ENCODE data around the gene C2orf81.
A peak's percentile ranks its signal among the peaks of the same experiment; 100 is the strongest.

The C2orf81 gene

GRCh38 chr2:74424139-74424992 is 2.9 kb upstream of the C2orf81 start:
- no peak overlapping the region for H3K4me3 ChIP-seq (ENCODE audit: low read depth, low read length)

GRCh38 chr2:74423231-74424095 is 2.0 kb upstream of the C2orf81 start:
- no peak overlapping the region for H3K4me3 ChIP-seq (ENCODE audit: low read depth, low read length)

GRCh38 chr2:74420443-74421103 is 846 bp downstream of the C2orf81 start:
- H3K4me3 ChIP-seq (ENCODE audit: low read depth, low read length) = peak overlapping the region; percentile 47

GRCh38 chr2:74420006-74420405 is 1.4 kb downstream of the C2orf81 start:
- no peak overlapping the region for H3K4me3 ChIP-seq (ENCODE audit: low read depth, low read length)

GRCh38 chr2:74419345-74419744 is 2.1 kb downstream of the C2orf81 start:
- no peak overlapping the region for H3K4me3 ChIP-seq (ENCODE audit: low read depth, low read length)

GRCh38 chr2:74418312-74418711 is 3.1 kb downstream of the C2orf81 start:
- H3K4me3 ChIP-seq (ENCODE audit: low read depth, low read length) = no peak overlapping the region

GRCh38 chr2:74417763-74418162 is 3.7 kb downstream of the C2orf81 start:
- H3K4me3 ChIP-seq (ENCODE audit: low read depth, low read length) = no peak overlapping the region

- no peak overlapping the region for H3K4me3 ChIP-seq (ENCODE audit: low read depth, low read length)
Measured at GRCh38 chr2:74417197-74417596, 4.2 kb downstream of the C2orf81 start.

- H3K4me3 ChIP-seq (ENCODE audit: low read depth, low read length) = no peak overlapping the region
Measured at GRCh38 chr2:74416778-74417177, 4.6 kb downstream of the C2orf81 start.

GRCh38 chr2:74415762-74416395 is 5.5 kb downstream of the C2orf81 start:
- H3K4me3 ChIP-seq (ENCODE audit: low read depth, low read length) = no peak overlapping the region

- H3K4me3 ChIP-seq (ENCODE audit: low read depth, low read length) = no peak overlapping the region
Measured at GRCh38 chr2:74414881-74415761, 6.3 kb downstream of the C2orf81 start.

- H3K4me3 ChIP-seq (ENCODE audit: low read depth, low read length) = no peak overlapping the region
Measured at GRCh38 chr2:74414441-74414840, 7.0 kb downstream of the C2orf81 start.

GRCh38 chr2:74413001-74413698 is 8.3 kb downstream of the C2orf81 start:
- no peak overlapping the region for H3K4me3 ChIP-seq (ENCODE audit: low read depth, low read length)

- no peak overlapping the region for H3K4me3 ChIP-seq (ENCODE audit: low read depth, low read length)
Measured at GRCh38 chr2:74407682-74408081, 13.7 kb downstream of the C2orf81 start.

- H3K4me3 ChIP-seq (ENCODE audit: low read depth, low read length) = no peak overlapping the region
Measured at GRCh38 chr2:74406035-74406434, 15.4 kb downstream of the C2orf81 start.

- no peak overlapping the region for H3K4me3 ChIP-seq (ENCODE audit: low read depth, low read length)
Measured at GRCh38 chr2:74401891-74402290, 19.5 kb downstream of the C2orf81 start.

- H3K4me3 ChIP-seq (ENCODE audit: low read depth, low read length) = no peak overlapping the region
Measured at GRCh38 chr2:74399785-74400184, 21.6 kb downstream of the C2orf81 start.

GRCh38 chr2:74396149-74396548 is 25.3 kb downstream of the C2orf81 start:
- no peak overlapping the region for H3K4me3 ChIP-seq (ENCODE audit: low read depth, low read length)

- H3K4me3 ChIP-seq (ENCODE audit: low read depth, low read length) = no peak overlapping the region
Measured at GRCh38 chr2:74393525-74393924, 27.9 kb downstream of the C2orf81 start.

- peak overlapping the region; percentile 87 for H3K4me3 ChIP-seq (ENCODE audit: low read depth, low read length)
Measured at GRCh38 chr2:74392449-74392743, 29.0 kb downstream of the C2orf81 start.

Data from iPS-11a (cell line).